HepG2 (cell line): Measurements from ENCODE around the gene DOLK. TPM values are rescaled to one million over a fixed set of nuclear protein-coding genes. Genes with fewer than 3 reads are reported as not detected.

Experiments
- BCLAF1 ChIP-seq: fragments of 450-650 bp; IDR thresholded peaks from 2 replicates; pipeline ENCODE4 v1.6.1; 2017; ENCODE audit warnings: mild to moderate bottlenecking
- CCDC6 ChIP-seq: sonication (generic); formaldehyde crosslinking; IDR thresholded peaks from 2 replicates; pipeline ENCODE4 v1.8.1; 2022; ENCODE audit warnings: mild to moderate bottlenecking, missing genetic modification reagents, moderate library complexity
- GATA4 ChIP-seq: sonication (generic); IDR thresholded peaks from 2 replicates; pipeline ENCODE4 v1.6.1; 2016; ENCODE audit warnings: antibody characterized with exemption, low read depth, borderline replicate concordance
- MYC ChIP-seq: sonication (generic); formaldehyde crosslinking; IDR thresholded peaks from 2 replicates; pipeline ENCODE4 v1.9.0; 2021; ENCODE audit warnings: missing genetic modification reagents, borderline replicate concordance
- NONO ChIP-seq, 2 experiments: fragments of 450-650 bp in 1 of 2; sonication (generic) in 1 of 2; formaldehyde crosslinking in 1 of 2; IDR thresholded peaks in 1 of 2; conservative IDR thresholded peaks in 1 of 2; 2 replicates each; pipeline versions ENCODE4 v1.6.1 to v1.8.0; 2017 to 2022; ENCODE audit warnings: mild to moderate bottlenecking in 1 of 2, missing genetic modification reagents in 1 of 2, moderate library complexity in 1 of 2
- TFDP1 ChIP-seq: IDR thresholded peaks from 2 replicates; pipeline ENCODE4 v1.6.1; 2016; ENCODE audit warnings: missing compliant biosample characterization, missing genetic modification reagents, borderline replicate concordance
- TSC22D2 ChIP-seq: sonication (generic); formaldehyde crosslinking; IDR thresholded peaks from 2 replicates; pipeline ENCODE4 v1.5.1; 2020; ENCODE audit warnings: missing genetic modification reagents, mild to moderate bottlenecking, borderline replicate concordance
- ZBTB37 ChIP-seq: sonication (generic); formaldehyde crosslinking; IDR thresholded peaks from 2 replicates; pipeline ENCODE4 v1.4.0; 2020; ENCODE audit warnings: mild to moderate bottlenecking, missing genetic modification reagents
- ZBTB40 ChIP-seq, 2 experiments: fragments of 450-650 bp in 1 of 2; sonication (generic) in 1 of 2; formaldehyde crosslinking in 1 of 2; IDR thresholded peaks; 2 replicates each; pipeline versions ENCODE4 v1.6.1 to v1.8.0; 2016 to 2022; ENCODE audit warnings: antibody characterized with exemption in 1 of 2, mild to moderate bottlenecking in 1 of 2, missing genetic modification reagents in 1 of 2
- polyA plus RNA-seq, 8 experiments: library from polyadenylated mRNA; depleted of rRNA in 3 of 8; stranded (reverse) in 7 of 8; unstranded in 1 of 8; fragments of >200 nt; fragmentation: Illumina TruSeq in 4 of 8; extraction: Trizol in 4 of 8; gene quantifications; 2 replicates each; pipeline versions ENCODE4 v1.2.1 to v1.2.3, GENCODE V29; 2011 to 2016; ENCODE audit warnings: low read depth in 4 of 8, missing spikeins in 1 of 8, mixed read lengths in 1 of 8; ENCODE audit not compliant: insufficient read depth in 1 of 8
- total RNA-seq, 5 experiments: library from RNA; depleted of rRNA; stranded (reverse); fragments of >200 nt; fragmentation: Illumina TruSeq; extraction: Trizol; gene quantifications; 2 replicates each; pipeline ENCODE4 v1.2.3, GENCODE V29; 2016; ENCODE audit warnings: low read depth in 1 of 5

DOLK gene
- total and polyA plus RNA-seq, 2 of the 13 experiments (the other 11 are each of a cell fraction or from before 2014, with no cell fraction given): 15.4 to 18.7 TPM

GRCh38 chr9:128919402-128920089 lies 27.9 kb downstream of the DOLK start (continued):
- TF ChIP-seq BCLAF1 (no peak), TFDP1 (CRISPR knock-in tag) (peak; percentile 45; the same call in 1 of the 2 replicates), GATA4 (no peak), TSC22D2 (0 out of 2 replicates have a peak, but pooled peaks have one; percentile 35), NONO (IDR thresholded peaks at IDR 0.05) (no peak), NONO (CRISPR knock-in tag; conservative IDR thresholded peaks at IDR 0.05) (0 out of 2 replicates have a peak, but pooled peaks have one; percentile 41), CCDC6 (CRISPR knock-in tag) (no peak), ZBTB37 (CRISPR knock-in tag) (no peak), ZBTB40 (IDR thresholded peaks at IDR 0.05) (no peak), ZBTB40 (CRISPR knock-in tag; IDR thresholded peaks at IDR 0.05) (no peak), MYC (0 out of 2 replicates have a peak, but pooled peaks have one; percentile 43)
